K562 treated with DMSO at 1 percent for 24 hours (cell line): ENCODE measurements around the gene LYPD4. TPM values are rescaled to one million over a fixed set of nuclear protein-coding genes. Genes with fewer than 3 reads are reported as not detected.

Experiments
- total RNA-seq: library from RNA; unstranded; fragments of 300-600 nt; gene quantifications from 2 replicates; pipeline ENCODE4 v1.2.3, GENCODE V29; 2022; ENCODE audit warnings: low read depth; ENCODE audit not compliant: insufficient read depth

LYPD4 gene, protein sequence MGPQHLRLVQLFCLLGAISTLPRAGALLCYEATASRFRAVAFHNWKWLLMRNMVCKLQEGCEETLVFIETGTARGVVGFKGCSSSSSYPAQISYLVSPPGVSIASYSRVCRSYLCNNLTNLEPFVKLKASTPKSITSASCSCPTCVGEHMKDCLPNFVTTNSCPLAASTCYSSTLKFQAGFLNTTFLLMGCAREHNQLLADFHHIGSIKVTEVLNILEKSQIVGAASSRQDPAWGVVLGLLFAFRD
- total RNA-seq = not detected in 2 replicates

DNA sequence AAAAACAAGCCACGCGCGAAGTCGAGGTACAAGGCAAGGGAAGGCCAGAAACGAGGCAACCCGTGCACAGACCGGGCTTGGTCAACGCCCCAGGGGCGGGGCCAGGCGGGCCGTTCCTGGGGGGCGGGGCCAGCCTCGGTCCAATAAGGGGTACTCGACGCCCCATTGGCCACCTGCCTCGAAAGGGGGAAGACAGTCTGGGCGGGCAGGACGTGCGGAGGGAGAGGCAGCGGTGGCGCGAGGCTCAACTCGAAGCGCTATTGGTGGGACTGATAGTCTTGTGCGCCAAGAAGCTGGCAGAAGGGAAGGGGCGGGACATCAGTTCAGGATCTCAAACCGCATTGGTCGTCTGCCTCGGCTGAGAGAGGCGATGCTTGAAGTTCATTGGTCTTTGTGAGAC lies at the start of gene LYPD4:
TSS of gene LYPD4 (minus strand) at position 83 of the 400 bp plus-strand sequence. CDS start 5,398 bp downstream, outside the sequence.

DNA sequence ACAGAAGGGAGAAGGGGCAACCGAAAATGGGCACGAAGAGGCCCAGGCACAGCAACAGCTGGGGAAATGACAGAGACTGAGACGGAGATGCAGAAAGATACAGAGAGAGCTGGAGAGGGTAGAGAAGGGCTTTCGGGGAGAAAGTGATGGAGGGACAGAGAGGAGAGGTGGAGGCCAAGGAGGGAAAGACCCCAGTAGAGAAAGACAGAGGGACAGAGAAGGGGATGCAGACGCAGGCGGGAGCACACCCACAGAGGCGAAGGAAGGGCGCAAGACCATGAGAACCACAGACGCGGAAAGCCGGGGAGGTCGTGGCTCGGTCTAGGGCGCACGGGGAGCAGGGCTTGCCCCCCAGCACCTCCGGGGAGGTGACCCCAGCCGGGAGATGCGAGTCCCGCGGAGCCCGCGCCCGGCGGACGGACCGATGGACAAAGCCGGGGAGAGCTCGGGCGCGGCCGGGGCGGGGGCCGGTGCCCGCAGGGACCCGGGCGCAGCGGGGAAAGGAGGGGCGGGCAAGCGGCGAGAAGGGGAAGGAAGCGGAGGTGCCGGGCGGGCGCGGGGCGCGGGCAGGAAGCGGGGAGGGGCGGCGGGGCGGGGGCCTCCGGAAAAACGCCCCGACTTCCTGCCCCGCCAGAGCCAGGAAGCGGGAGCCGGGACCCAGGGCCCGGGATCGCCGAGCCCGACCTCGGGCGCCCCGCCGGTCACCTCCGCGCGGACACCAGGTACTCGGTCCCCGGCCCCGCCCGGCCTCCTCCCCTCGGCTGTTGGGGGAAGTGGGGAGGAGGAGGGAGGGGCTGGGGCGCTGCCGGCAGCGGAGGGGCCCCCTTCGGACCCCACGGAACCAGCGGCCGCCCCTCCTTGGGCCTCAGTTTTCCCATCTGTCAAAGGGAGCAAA lies 38.3 kb upstream of the LYPD4 start, which contains the start of gene ARHGEF1:
TSS of gene ARHGEF1 (plus strand) at position 617 of the 895 bp plus-strand sequence. CDS start 4,899 bp downstream, outside the sequence.

DNA sequence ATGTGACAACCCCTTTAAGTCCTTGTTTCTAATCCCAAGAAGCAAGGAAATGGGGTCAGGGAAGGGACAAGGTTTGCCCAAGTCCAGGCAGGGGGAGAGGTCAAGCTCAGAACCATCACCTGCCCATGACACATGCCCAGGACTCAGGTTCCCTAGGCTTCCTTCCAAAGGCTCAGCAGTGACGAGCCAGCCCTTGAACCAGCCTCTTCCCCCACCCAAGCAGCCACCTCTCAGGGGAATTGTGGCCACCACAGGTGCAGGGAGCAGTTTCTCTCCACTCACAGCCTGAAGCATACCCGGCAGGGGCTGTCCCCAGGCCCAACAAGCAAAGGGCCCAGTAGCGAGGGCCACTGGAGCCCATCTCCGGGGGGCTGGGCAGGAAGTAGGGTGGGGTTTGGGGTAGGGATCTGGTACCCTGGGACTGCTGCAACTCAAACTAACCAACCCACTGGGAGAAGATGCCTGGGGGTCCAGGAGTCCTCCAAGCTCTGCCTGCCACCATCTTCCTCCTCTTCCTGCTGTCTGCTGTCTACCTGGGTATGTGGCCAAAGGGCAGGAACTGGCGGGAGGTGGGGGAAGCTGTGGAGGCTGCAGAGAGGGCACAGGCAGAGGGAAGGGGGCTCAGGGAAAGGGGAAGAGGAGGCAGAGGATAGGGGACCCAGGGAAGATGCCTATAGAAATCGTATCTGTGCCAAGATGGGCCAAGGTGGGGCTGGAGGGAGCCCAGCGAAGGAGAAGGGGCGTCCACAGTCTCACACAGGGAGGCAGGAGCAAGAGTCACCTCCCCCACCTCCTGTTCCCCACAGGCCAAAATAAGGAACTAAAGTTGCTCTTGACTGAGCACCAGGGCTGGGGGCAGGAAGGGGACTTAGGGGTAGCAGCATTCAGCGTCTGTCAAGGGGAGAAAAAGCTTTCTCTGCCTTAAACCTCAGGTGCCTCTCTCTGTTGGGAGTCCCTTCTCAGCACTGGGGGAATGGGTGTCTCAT lies 32.7 kb upstream of the LYPD4 start, which contains the start of gene CD79A:
TSS of gene CD79A (plus strand) at position 433 of the 986 bp plus-strand sequence. CDS start at position 459, 26 bp downstream.

DNA sequence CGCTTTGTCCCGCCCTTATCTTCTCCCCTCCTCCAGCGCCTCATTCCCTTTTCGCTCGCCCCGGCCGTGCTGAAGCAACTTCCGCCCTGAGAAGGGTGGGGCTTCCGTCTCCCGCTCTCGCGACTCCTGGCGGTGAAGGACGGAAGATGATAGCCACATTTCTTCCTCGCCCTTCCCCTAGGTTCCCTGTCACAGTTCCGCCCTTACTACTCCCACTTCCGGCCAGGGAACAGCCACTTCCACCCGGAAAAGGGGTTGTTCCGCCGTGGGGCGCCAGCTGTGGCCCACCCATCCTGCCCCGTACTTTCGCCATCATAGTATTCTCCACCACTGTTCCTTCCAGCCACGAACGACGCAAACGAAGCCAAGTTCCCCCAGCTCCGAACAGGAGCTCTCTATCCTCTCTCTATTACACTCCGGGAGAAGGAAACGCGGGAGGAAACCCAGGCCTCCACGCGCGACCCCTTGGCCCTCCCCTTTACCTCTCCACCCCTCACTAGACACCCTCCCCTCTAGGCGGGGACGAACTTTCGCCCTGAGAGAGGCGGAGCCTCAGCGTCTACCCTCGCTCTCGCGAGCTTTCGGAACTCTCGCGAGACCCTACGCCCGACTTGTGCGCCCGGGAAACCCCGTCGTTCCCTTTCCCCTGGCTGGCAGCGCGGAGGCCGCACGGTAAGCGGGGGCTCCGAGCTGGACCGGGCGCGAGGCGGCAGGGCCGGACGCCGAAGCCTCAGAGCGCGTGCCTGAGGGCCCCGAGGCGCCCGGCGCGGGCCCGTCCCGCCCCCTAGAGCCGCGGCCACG lies 15.3 kb upstream of the LYPD4 start, which contains the start of gene RPS19:
TSS of gene RPS19 (plus strand) at position 638 of the 801 bp plus-strand sequence. CDS start 520 bp downstream, outside the sequence.

DNA sequence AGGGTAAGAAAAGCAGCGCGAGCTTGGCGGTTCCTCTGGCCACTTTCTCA lies 343 bp upstream of the LYPD4 start, which contains the start of gene DMRTC2:
TSS of gene DMRTC2 (plus strand) at position 42 of the 50 bp plus-strand sequence. CDS start 2,387 bp downstream, outside the sequence.

DNA sequence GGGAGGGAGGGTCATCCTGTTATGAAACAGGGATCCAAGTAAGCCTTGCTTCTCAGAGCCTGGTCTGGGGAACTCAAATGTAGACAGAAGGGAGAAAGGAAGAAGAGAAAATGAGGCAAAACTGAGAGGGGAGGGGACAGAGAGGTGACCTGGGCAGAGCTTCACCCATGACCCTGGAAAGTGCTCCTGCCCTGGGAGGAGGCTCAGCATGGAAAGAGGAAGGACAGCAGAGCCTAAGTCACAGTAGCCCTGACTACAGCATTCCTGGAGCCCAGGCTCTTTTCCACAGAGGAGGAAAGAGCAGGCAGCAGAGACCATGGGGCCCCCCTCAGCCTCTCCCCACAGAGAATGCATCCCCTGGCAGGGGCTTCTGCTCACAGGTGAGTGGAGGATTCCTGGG lies 48.1 kb downstream of the LYPD4 start, which contains the start of gene CEACAM3:
TSS of gene CEACAM3 (plus strand) at position 226 of the 400 bp plus-strand sequence. CDS start at position 317, 91 bp downstream.

Other genes with a start within 250 kb of the LYPD4 start
- gene CEACAM4, start 217.6 kb downstream of the LYPD4 start, total RNA-seq = not detected in 2 replicates
- not detected in 2 replicates for gene CEACAM7, start 156.4 kb downstream of the LYPD4 start, total RNA-seq
- gene CEACAM5, start 136.1 kb downstream of the LYPD4 start, total RNA-seq = not detected in 2 replicates
- not detected in 2 replicates for gene CEACAM6, start 89.2 kb downstream of the LYPD4 start, total RNA-seq
- not detected in 2 replicates for gene CEACAM3, start 48.1 kb downstream of the LYPD4 start, total RNA-seq
- not detected in 2 replicates for gene DMRTC2, start 359 bp upstream of the LYPD4 start, total RNA-seq
- 4,149 and 4,184 TPM in 2 replicates for gene RPS19, start 15.6 kb upstream of the LYPD4 start, total RNA-seq
- gene CD79A, start 32.6 kb upstream of the LYPD4 start, total RNA-seq = 0.39 and 0.59 TPM in 2 replicates
- 131 and 143 TPM in 2 replicates for gene ARHGEF1, start 38.5 kb upstream of the LYPD4 start, total RNA-seq
- 0.82 and 1.1 TPM in 2 replicates for gene ERFL, start 83.8 kb upstream of the LYPD4 start, total RNA-seq
- gene RABAC1, start 114.6 kb upstream of the LYPD4 start, total RNA-seq = 194 and 196 TPM in 2 replicates
- 0.96 and 1.1 TPM in 2 replicates for gene ATP1A3, start 149.5 kb upstream of the LYPD4 start, total RNA-seq
- 3.0 and 3.6 TPM in 2 replicates for gene GRIK5, start 225.5 kb upstream of the LYPD4 start, total RNA-seq
- gene ZNF574, start 231.5 kb upstream of the LYPD4 start, total RNA-seq = 31.0 and 34.9 TPM in 2 replicates